Activated naive CD8-positive, alpha-beta T cell treated with anti-CD3 and anti-CD28 coated beads, Interleukin-2, amount 50 U/mL, for 24 hours (primary cell): Measurements from ENCODE around the gene TMEM145.
A peak's percentile ranks its signal among the peaks of the same experiment; 100 is the strongest.

Experiments used
- ATAC-seq: fragments of 150-1000 bp; cut with Tn5 transposase; one replicate; pipeline ENCODE4 v1.10.0; 2021
- DNase-seq: peaks from one replicate; pipeline ENCODE4 v3.0.0; 2021
- H3K27ac Mint-ChIP-seq: one replicate; pipeline ENCODE4 v1.8.0; 2021; ENCODE audit warnings: mild to moderate bottlenecking, mixed read lengths
- H3K27me3 Mint-ChIP-seq: one replicate; pipeline ENCODE4 v1.8.0; 2021; ENCODE audit warnings: mixed read lengths
- H3K36me3 Mint-ChIP-seq: one replicate; pipeline ENCODE4 v1.8.0; 2021; ENCODE audit warnings: low read depth, mixed read lengths
- H3K4me1 Mint-ChIP-seq: one replicate; pipeline ENCODE4 v1.8.0; 2021; ENCODE audit warnings: mixed read lengths
- H3K4me3 Mint-ChIP-seq: one replicate; pipeline ENCODE4 v1.8.0; 2021; ENCODE audit warnings: mild to moderate bottlenecking, moderate library complexity, mixed read lengths
- H3K9me3 Mint-ChIP-seq: one replicate; pipeline ENCODE4 v1.8.0; 2021; ENCODE audit warnings: mixed read lengths

The TMEM145 gene

DNA sequence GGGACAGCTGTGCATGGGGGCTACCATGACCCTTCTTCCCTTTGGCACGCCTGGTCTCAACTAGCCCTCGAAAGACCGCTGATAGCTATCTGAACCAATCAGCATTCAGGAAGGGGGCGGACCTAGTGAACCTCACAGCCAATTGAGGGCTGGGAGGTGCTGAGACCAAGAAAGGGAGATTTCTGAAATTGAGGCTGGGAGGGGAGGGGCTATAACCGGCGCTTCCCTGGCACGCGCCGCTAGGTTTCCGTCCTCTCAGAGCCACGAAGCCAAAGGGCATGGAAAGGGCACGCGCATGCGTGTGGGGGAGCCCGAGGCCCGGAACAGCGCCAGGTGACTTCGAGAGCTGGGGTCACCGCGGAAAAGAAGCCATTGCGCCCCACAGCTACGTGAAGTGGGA lies 6.5 kb upstream of the TMEM145 start:
- Mint-ChIP-seq H3K36me3 (no peaks in the 10 kb centered on the region), H3K9me3 (no peaks in the 10 kb centered on the region), H3K4me1 (peaks cover 17% of the 10 kb centered on the region), H3K4me3 (no peak overlapping the region), H3K27ac (no peak overlapping the region), H3K27me3 (peaks cover 5% of the 10 kb centered on the region)
- ATAC-seq = no peak
- no peak for DNase-seq

GRCh38 chr19:42309686-42310085 lies 3.4 kb upstream of the TMEM145 start:
- H3K4me1 Mint-ChIP-seq = peaks cover 14% of the 10 kb centered on the region
- no peaks in the 10 kb centered on the region for H3K9me3 Mint-ChIP-seq
- H3K36me3 Mint-ChIP-seq = no peaks in the 10 kb centered on the region
- no peak overlapping the region for H3K27ac Mint-ChIP-seq
- ATAC-seq (no peak), DNase-seq (no peak)
- H3K4me3 Mint-ChIP-seq = no peak overlapping the region
- peaks cover 29% of the 10 kb centered on the region for H3K27me3 Mint-ChIP-seq

- no peak for ATAC-seq
- Mint-ChIP-seq H3K4me1 (peaks cover 16% of the 10 kb centered on the region), H3K9me3 (no peaks in the 10 kb centered on the region), H3K27me3 (peaks cover 35% of the 10 kb centered on the region), H3K4me3 (no peak overlapping the region), H3K36me3 (no peaks in the 10 kb centered on the region), H3K27ac (no peak overlapping the region)
- DNase-seq = no peak
Measured at GRCh38 chr19:42311657-42312056, 1.5 kb upstream of the TMEM145 start.

DNA sequence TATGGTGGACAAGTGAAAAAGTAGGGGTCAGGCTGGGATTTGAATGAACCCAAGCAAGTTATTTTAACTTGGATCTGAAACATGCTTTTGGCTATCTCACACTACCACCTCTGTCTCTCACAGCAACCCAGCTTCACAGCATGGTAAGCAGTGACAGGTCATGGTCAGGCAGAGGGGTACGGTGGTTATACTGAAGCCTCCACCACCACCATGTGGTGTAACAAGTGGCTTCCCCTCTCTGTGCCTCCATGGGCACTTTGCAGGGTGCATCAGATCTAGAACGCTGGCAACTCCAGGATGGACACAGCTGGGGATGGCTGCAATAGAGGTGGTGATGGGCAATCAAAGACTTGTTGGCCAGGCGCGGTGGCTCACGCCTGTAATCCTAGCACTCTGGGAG lies 739 bp upstream of the TMEM145 start:
- Mint-ChIP-seq H3K4me3 (peak overlapping the region; percentile 67), H3K36me3 (no peaks in the 10 kb centered on the region), H3K27me3 (peaks cover 36% of the 10 kb centered on the region), H3K27ac (no peak overlapping the region), H3K4me1 (peaks cover 23% of the 10 kb centered on the region), H3K9me3 (no peaks in the 10 kb centered on the region)
- DNase-seq (no peak), ATAC-seq (no peak)

DNA sequence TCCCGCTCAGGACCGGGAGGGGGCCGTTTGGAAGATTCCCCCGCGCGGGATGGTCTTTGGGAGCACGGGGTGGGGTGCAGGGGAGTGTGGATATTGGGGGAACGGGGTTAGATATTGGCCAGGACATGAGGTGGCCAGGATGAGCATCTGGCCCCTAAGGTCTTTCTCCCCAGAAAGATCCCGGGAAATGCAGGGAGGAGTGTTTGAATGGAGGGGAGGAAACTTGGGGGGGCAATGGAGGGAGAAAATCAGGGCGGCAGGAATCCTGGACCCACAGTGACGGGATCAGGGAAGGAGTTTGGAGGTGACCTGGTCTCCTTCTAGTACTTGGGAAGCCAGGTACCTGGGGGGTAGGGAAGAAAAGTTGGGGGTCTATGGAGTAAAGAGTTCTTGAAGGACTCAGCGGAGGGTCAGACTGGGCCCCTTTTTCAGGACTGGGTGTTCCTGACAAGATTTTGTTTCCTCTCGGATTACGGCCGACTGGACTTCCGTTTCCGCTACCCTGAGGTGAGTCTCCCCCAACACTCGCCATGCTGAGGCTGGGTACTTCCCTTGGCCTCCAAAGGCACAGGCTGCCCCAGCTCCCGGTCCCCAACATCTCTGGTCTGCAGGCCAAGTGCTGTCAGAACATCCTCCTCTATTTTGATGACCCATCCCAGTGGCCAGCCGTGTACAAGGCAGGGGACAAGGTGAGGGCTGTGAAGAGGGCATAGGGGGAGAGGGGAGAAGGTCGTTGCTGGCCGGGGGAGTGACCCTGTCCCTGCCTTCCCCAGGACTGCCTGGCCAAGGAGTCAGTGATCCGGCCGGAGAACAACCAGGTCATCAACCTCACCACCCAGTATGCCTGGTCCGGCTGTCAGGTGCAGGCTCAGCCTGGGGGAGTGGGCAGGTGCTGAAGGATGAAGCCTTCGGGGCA lies 989 bp downstream of the TMEM145 start:
- Mint-ChIP-seq H3K4me3 (peak overlapping the region; percentile 67), H3K27ac (no peak overlapping the region), H3K36me3 (no peaks in the 10 kb centered on the region), H3K4me1 (peaks cover 23% of the 10 kb centered on the region), H3K9me3 (no peaks in the 10 kb centered on the region), H3K27me3 (peaks cover 36% of the 10 kb centered on the region)
- ATAC-seq (no peak), DNase-seq (no peak)

GRCh38 chr19:42315024-42315423 lies 1.9 kb downstream of the TMEM145 start:
- DNase-seq = no peak
- H3K27me3 Mint-ChIP-seq = peaks cover 36% of the 10 kb centered on the region
- H3K9me3 Mint-ChIP-seq = no peaks in the 10 kb centered on the region
- no peak overlapping the region for H3K4me3 Mint-ChIP-seq
- peaks cover 23% of the 10 kb centered on the region for H3K4me1 Mint-ChIP-seq
- H3K27ac Mint-ChIP-seq = no peak overlapping the region
- H3K36me3 Mint-ChIP-seq = no peaks in the 10 kb centered on the region
- no peak for ATAC-seq

GRCh38 chr19:42316223-42317211 lies 3.4 kb downstream of the TMEM145 start:
- H3K4me3 Mint-ChIP-seq = no peak overlapping the region
- H3K4me1 Mint-ChIP-seq = peaks cover 23% of the 10 kb centered on the region
- DNase-seq (no peak), ATAC-seq (no peak)
- H3K36me3 Mint-ChIP-seq = no peaks in the 10 kb centered on the region
- H3K9me3 Mint-ChIP-seq = no peaks in the 10 kb centered on the region
- H3K27me3 Mint-ChIP-seq = peaks cover 32% of the 10 kb centered on the region
- peak overlapping the region; percentile 37 for H3K27ac Mint-ChIP-seq

DNA sequence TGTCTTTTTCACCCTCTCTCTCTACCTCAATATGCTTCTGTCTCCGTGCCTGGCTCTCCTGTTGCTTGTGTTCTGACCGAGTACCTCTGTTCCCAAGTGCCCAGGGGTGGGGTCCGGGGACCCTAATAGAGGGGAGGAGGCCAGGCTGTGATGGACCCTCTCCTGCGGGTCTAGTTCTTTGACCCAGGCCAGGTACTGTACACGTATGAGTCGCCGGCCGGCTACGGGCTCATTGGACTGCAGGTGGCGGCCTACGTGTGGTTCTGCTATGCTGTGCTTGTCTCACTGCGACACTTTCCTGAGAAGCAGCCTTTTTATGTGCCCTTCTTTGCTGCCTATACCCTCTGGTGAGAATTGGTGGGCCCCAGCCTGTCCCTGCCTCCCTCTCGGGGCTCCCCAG lies 4.4 kb downstream of the TMEM145 start:
- Mint-ChIP-seq H3K27ac (no peak overlapping the region), H3K4me1 (peaks cover 18% of the 10 kb centered on the region), H3K9me3 (no peaks in the 10 kb centered on the region), H3K36me3 (no peaks in the 10 kb centered on the region), H3K27me3 (peaks cover 25% of the 10 kb centered on the region), H3K4me3 (no peak overlapping the region)
- no peak for DNase-seq
- no peak for ATAC-seq

DNA sequence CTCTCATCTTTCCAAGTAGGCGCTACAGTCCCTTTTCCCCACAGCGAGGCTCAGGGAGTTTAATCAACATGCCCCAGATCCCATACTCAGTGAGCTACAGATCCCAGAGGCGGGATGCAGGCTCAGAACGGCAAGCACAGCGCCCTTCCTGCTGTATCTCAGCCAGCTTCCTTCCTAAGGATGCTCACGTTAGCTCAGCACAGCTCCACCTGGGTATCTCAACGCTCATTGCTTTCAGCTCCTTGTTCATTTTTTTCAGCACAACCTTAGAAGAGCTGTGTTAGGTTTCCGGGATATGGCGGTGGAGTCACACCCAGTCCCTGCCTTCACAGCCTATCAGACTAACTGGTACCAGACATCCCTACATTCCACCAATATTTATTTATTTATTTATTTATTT lies 9.2 kb downstream of the TMEM145 start:
- DNase-seq (no peak), ATAC-seq (no peak)
- no peak overlapping the region for H3K4me3 Mint-ChIP-seq
- peaks cover 17% of the 10 kb centered on the region for H3K27me3 Mint-ChIP-seq
- no peak overlapping the region for H3K27ac Mint-ChIP-seq
- H3K4me1 Mint-ChIP-seq = peaks cover 19% of the 10 kb centered on the region
- H3K9me3 Mint-ChIP-seq = no peaks in the 10 kb centered on the region
- no peaks in the 10 kb centered on the region for H3K36me3 Mint-ChIP-seq

- H3K27ac Mint-ChIP-seq = no peak overlapping the region
- peaks cover 17% of the 10 kb centered on the region for H3K27me3 Mint-ChIP-seq
- no peak for ATAC-seq
- peak overlapping the region; percentile 36 for H3K4me3 Mint-ChIP-seq
- H3K4me1 Mint-ChIP-seq = peaks cover 18% of the 10 kb centered on the region
- no peaks in the 10 kb centered on the region for H3K36me3 Mint-ChIP-seq
- DNase-seq = no peak
- H3K9me3 Mint-ChIP-seq = no peaks in the 10 kb centered on the region
Measured at GRCh38 chr19:42323473-42323851, 10.4 kb downstream of the TMEM145 start.

GRCh38 chr19:42323852-42324654 lies 10.9 kb downstream of the TMEM145 start:
- no peaks in the 10 kb centered on the region for H3K9me3 Mint-ChIP-seq
- H3K4me3 Mint-ChIP-seq = no peak overlapping the region
- ATAC-seq (no peak), DNase-seq (peak; percentile 23)
- H3K27ac Mint-ChIP-seq = no peak overlapping the region
- H3K27me3 Mint-ChIP-seq = peaks cover 17% of the 10 kb centered on the region
- peaks cover 18% of the 10 kb centered on the region for H3K4me1 Mint-ChIP-seq
- H3K36me3 Mint-ChIP-seq = no peaks in the 10 kb centered on the region

DNA sequence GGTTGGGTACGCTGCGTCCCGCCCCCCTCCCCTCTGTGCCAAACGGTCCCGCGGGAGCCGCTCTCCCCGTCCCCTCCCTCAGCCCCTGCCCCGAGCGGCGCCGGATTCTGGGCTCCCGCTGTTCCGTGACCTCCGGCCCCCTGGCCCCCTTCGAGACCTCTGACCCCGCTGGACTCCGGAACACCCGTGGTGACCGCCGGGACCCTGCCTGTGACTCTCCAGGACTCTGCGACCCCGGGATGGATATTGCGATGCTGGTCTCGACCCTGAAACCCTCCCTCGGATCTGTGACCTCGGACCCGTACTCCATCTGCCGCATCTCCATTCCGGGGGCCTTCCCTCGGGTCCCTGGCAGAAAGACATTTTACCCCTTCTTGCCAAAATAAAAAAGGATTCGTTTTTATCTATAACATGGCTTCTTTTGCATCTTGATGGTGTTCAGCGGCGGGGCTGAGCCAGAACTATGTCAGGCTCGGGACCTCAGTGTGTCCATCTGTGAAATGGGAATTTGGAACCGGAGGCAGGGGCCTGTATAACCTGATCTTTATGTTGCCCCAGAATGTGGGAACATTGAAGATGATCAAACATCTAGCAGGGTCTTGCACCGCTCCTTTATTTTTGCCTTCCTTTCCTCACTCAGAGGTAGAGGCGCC lies 11.7 kb downstream of the TMEM145 start:
- H3K4me1 Mint-ChIP-seq = peaks cover 18% of the 10 kb centered on the region
- DNase-seq (no peak), ATAC-seq (no peak)
- peak overlapping the region; percentile 89 for H3K27ac Mint-ChIP-seq
- H3K4me3 Mint-ChIP-seq = peak overlapping the region; percentile 83
- no peaks in the 10 kb centered on the region for H3K9me3 Mint-ChIP-seq
- no peaks in the 10 kb centered on the region for H3K36me3 Mint-ChIP-seq
- peaks cover 17% of the 10 kb centered on the region for H3K27me3 Mint-ChIP-seq

- peaks cover 18% of the 10 kb centered on the region for H3K4me1 Mint-ChIP-seq
- peaks cover 17% of the 10 kb centered on the region for H3K27me3 Mint-ChIP-seq
- H3K36me3 Mint-ChIP-seq = no peaks in the 10 kb centered on the region
- ATAC-seq = peak; percentile 97
- H3K27ac Mint-ChIP-seq = peak within 1 kb of the TSS; percentile 89
- peak; percentile 98 for DNase-seq
- peak within 1 kb of the TSS; percentile 83 for H3K4me3 Mint-ChIP-seq
- H3K9me3 Mint-ChIP-seq = no peaks in the 10 kb centered on the region
Measured at GRCh38 chr19:42325308-42325895, 12.3 kb downstream of the TMEM145 start, which contains the start of gene MEGF8. TSS of gene MEGF8 (plus strand) at chr19:42325635. CDS start at chr19:42326244, 609 bp downstream.
